Medulla oblongata (tissue), 1 donor: ENCODE measurements around the gene KLK13.

ENCODE experiments used
- DNase-seq: peaks from one replicate; pipeline ENCODE4 v3.0.0-alpha.2; 2015; ENCODE audit errors: extremely low spot score

KLK13 gene, protein sequence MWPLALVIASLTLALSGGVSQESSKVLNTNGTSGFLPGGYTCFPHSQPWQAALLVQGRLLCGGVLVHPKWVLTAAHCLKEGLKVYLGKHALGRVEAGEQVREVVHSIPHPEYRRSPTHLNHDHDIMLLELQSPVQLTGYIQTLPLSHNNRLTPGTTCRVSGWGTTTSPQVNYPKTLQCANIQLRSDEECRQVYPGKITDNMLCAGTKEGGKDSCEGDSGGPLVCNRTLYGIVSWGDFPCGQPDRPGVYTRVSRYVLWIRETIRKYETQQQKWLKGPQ

DNA sequence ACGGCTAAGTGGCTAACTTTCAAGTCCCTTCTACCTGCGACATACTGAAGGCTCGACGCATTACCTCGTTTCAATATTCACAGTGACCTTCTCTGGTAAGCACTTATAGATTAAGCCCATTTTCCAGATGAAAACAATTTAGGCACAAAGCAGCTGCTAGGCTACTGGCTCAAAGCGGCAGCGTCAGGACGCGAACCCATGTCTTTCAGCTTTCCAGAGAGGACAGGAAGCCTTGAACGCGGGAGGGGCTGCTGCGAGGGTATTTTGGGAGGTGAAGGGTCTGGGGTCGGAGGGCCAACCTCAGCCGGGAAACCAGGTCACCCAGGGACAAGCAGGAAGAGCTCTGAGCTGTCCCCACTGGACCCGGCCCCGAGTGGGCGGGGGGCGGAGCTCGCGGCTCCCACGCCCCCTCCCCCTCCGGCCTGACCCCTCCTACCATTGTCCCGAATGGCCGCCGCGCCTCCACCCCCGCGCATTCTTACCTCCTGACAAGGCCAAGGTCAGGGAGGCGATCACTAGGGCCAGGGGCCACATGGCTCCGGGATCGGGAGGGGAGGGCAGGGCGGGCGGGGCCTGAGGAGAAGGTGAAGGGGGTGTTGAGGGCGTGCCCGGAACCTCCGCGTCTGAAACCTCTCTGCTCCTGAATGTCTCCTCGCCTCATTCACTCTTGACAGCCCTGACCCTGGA is at the start of gene KLK13:
KLK13 (minus strand) TSS at position 559 of the 687 bp plus-strand sequence; CDS start at position 534, 25 bp downstream.
- no peak for DNase-seq

DNA sequence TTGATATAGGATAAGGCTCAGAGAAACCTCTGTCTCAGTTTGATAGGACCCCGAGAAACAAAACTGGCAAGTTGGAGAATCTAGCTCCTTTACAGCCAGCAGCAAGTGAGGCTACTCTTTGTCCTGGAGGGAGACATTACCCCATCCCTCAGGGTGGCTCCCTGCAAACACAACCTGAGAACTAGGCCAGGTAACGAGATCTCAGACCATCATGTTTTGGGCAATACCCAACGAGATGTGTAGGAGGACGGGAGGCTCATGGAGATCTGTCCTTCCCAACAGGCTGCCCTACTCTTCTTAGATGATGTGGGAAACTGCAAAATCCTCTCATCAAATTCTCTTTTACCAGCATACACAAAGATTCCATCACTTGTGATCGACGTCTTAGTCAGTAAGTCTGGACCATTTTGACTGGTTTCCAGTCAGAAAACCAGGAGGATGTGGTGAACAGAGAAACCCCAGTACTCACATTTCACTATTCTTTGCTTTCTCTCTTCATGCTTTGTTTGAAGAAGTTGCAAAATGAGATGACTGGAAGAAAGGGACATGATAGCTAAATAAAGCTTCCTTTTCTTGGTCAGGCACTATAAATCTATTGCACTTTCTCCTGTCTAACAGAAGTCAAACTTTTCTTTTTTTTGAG is 49.3 kb upstream of the KLK13 start:
- DNase-seq, result peak; percentile 24

DNA sequence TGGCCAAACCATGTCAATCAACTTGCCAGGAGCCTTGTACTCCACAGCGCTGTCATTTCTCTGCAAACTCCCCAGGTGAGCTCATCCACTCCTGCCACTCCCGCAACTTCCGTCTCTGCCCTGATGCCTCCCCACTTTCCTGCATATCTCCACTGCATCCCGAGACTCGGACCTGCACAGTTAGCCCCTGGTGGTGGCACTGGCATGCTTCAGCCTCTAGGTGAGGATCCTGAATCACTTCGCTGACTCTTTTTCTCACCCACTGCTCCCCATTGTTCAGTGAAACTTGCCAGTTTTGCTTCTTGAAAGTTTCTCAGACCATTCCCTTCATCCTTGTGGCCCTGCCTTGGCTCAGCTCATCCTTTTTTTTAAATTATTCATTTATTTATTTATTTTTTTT is 46.7 kb upstream of the KLK13 start:
- no peak for DNase-seq

DNA sequence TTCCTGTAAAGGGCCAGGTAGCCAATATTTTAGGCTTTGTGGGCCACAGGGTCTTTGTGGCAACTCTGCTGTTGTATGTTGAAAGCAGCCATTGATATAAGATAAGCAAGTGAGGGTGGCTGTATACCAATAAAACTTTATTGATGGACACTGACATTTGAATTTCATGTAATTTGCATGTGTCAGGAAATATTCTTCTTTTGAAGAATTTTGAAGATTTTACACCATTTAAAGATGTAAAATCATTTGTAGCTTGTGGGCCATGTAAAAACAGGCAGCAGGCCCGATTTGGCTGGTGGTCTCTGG is 45.7 kb upstream of the KLK13 start:
- no peak for DNase-seq

DNA sequence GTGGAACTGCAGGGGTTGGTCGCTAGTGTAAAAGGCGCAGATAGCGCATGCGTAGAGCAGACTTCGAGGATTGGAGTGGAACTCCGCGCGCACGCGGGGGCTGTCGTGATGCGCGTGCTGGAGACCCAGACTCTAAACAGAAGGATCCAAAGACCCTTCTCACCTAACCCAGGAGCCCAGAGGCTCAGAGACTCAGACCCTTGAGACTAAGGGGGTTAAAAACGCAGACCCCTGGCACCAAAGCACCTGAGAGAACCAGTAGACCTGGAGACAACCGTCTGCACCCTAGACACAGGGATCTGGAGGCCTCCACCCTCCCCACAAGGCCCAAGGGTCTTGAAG is 43.9 kb upstream of the KLK13 start:
- DNase-seq, result no peak

DNA sequence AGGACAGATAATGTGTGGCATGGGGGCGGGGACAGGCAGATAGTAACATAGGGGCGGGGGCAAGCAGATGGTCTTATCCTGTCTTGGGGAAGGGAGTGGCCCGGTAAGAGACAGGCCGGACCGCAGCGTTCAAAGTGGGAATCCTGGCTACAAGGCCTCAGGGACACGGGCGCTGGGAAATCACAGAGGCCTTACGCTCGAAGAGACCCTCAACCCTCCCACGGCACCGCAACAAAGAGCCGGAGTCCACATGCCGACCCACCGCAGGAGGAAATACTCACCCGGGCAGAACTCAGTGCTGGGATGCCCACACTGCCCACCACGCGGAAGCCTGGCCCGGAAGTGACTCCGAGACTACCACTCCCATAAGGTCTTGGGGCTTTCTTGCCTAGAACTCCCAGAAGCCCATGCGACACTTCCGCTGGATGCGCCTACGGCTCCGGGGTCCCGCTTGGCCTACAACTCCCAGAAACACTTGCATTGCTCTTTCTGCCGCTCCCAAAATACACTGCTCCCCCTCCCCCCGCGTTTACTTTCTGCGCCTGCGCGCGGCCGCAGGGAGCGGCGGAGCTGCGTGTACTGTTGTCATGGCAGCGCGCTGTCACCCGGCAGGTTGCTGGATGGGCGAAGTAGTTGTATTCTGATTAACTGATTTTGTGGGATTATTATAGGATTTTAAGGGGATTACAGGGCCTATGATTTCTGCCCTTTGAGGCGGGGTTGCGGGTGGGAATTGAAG is 43.3 kb upstream of the KLK13 start, which contains the start of gene CTU1:
CTU1 (minus strand) TSS at position 344 of the 739 bp plus-strand sequence. CDS start 3,840 bp downstream, outside the sequence.
- DNase-seq, result peak; percentile 100

DNA sequence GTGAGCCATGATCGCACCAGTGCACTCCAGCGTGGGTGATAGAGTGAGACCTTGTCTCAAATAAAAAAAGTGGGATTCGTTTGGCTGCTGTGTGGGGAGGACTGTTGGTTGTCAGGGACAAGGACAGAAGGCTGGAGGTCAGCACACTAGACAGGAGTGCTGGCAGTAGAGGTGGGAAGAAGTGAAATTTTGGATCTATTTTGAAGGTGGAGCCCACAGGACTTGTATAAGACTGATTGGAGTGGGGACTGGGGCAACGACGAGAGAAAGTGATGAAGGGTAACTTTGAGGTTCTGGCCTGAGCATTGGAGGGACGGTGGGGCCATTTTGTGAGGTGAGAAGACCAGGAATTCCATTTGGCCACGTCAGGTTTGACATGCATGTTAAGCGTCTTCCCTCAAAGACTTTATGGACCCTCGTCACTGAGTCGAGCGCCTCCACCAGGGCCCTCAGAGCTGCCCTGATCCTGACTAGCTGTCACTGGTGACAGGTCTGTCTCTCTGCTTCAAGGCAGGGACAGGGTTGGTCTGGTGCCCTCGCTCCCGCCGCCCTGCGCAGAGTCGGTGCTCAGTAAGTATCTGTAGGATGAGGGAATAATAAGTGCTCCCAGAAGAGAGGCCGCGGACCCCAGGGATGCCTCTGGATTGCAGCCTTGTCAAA is 42.6 kb upstream of the KLK13 start:
- DNase-seq, result no peak

DNA sequence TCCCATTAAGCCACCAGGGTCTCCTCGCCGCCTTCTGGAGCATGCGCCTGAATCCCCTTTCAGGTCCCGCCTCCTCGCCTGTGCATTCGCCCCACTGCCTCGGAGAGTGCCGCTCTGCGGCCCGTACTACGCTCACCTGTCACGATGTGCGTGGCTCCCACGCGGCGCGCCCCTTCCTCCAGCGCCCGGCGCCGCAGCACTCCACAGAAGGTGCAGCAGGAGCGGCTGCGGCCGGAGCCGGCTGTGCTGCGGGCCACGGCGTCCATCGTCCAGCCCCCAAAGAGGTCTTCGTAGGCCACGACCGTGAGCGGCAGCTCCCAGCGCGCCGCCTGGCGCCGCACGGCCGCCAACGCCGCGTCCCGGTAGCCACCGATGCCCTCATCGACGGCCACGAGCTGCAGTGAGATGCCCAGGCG is 39.0 kb upstream of the KLK13 start:
- DNase-seq, result no peak

DNA sequence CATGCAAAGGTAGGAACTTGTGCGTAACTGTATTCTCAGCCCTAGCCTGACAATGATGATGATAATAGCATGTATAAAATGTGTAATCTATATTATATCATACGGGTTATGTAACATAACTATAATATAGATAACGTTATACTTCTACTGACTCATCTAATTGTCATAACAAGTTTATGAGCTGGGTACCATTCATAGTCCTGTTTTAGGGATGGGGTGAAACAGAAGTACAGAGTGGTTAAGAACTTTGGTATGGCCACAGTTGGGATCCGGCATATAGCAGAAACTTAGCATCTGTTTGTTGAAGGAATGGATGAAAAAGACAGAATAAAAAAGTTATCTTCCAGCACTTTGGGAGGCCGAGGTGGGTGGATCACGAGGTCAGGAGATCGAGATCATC is 38.1 kb upstream of the KLK13 start:
- no peak for DNase-seq

DNA sequence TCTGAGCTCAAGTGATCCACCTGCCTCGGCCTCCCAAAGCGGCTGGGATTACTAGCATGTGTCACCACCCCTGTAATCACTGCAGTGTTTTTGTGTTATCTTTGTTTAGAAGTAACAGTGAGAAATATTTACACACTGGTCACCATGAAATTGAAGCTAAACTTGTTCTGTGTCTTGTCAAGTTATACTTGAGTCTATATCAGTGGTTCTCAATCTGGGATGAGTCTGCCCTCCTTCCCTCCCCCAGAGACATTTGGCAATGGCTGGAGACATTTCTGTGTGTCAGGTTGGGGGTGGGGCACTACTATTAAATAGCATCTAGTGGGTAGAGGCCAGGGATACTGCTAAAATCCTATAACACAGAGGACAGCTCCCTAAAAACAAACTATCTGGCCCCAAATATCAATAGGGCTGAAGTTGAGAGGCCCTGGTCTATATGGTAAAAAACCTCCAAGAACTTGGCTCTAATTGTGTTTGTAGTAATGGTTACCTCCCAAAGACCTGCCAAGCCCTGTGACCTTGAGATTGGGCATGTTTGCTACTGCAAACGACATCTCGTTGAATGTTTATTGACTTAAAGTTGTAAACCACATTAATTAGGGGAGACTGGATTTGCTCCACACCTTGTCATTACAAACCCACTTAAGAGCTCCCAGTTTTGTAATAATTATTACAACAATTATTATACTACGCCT is 36.4 kb upstream of the KLK13 start:
- DNase-seq, result no peak

DNA sequence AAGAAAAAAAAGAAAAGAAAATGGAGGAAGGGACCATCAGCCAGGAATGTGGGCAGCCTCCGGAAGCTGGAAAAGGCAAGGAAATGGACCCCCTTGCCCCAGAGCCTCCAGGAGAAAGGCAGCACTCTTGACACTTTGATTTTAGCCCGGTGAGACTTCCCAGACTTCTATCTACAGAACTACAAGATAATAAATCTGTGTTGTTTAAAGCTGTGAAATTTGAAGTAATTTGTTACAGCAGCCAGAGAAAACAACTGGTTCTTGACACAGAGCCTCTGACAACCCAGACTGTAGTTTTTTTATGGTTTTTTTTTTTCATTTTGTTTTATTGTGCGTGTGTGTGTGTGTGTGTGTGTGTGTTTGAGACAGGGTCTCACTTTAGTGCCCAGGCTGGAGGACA is 35.7 kb upstream of the KLK13 start:
- DNase-seq, result no peak

DNA sequence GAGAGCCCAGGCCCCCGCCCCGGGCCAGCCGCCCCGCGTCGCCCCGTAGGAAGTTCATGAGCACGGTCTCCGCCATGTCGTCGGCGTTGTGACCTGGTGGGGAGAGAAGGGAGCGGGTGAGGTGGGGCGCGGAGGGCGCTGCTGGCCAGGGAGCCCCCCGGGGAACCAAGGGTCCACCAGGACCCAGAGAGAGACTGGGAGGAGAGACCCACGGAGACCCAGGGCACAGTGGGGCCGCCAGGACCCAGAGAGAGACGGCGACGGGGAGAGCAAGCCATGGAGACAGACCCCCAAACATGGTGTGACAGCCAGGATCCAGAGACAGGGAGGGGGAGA is 34.1 kb upstream of the KLK13 start:
- no peak for DNase-seq

DNA sequence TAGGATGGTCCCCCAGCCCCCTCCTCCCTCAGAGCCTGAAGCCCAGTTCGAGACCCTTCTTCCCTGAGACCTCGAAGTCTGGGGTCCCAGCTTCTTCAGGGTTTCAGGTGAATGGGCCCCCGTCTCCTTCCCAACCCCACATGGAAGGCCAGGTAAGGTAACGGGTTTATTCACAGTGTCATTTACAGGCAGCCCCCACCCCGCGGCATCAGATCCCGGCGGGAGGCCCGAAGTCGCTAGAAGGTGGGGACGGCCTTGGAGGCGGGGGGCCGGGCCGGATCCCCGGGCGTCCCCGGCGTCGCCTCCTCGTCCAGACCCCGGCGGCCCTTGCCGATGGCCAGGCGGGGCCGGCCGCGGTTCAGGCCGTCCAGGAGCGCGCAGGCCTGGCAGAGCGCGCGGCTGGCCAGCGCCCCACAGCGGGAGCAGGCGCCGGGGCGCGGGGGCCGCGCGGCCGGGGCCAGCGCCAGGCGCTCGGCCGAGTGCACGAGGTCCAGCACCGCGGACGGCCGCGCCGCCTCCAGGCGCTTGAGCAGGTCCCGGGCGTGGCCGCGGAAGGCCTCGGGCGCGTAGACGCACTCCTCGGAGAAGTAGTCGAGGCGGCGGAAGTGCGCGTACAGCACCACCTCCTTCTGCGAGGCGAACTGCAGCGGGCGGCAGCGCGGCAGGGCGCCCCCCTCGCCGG is 33.6 kb upstream of the KLK13 start:
- no peak for DNase-seq

DNA sequence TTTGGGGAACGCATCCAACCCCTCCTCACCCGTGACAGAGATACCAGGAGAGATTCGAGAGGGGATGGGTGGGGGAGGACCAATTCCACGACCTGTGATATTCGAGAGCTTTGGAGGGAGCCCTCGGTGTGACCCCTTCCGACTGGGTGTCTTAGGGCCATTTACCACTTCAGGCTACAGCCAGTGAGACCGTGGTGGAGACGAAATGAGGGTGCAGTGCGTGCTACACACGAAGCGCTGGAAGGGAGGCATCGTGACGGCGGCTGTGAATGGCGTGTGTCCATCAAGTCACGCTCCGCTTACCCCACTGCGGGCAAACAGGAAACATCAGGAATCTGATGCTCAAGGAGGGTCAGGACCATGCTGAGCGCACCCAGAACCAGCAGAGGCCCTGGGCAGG is 32.9 kb upstream of the KLK13 start:
- no peak for DNase-seq

DNA sequence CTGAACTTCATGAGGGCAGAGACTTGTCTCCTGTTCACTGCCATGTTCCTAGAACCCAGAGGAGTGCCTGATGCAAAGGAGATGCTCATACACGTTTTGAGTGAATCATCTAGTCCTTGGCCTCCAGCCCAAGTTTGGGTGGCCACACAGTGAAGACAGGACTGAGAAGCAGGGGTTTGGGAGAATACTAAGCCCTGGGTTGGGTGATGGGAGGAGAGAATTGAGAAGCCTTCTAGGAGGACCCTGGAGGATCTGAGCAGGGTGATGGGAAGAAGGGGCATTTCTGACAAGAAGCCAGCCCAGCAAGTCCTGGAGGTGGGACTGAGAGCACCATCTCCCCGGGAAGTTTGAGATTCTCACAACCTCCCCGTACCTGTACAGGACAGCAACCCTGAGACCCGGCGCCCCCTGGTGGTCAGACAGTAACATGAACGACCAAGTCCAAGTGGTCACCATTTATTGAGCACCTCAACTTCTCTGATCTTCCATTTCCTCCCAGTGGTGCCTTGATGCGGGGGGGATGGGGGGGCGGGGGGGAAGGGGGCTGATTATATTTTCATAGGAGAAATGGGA is 32.4 kb upstream of the KLK13 start:
- DNase-seq, result peak; percentile 33

DNA sequence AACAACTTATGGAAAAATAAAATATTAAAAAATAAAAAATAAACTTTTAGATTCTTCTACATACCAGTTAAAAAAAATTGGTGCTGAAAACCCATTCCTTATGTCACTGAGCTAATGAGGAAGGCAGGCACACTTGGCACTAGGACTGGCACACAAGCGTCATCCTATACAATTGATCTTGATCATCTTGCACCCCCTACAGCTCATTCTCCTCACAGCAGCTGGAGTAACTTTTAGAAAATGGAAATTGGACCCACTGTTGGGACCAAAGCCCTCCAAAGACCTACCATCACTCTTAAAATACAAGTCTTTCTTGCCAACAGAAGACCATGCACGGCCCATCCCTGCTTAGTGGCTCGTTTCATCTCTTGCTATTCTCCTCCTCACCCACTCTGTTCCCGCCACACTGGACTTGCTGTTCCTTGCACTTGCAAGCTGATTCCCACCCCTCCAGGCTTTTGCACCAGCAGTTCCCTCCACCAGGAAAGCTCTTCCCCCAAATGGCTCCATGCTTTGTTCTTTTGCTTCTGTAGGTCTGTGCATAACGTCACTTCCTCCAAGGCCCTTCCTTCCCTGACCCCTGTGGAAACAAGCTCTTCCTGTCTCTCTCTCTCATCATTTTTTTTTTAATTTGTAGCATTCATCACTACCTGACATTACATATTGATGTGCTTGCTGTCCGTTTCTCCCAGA is 31.7 kb upstream of the KLK13 start:
- no peak for DNase-seq

DNA sequence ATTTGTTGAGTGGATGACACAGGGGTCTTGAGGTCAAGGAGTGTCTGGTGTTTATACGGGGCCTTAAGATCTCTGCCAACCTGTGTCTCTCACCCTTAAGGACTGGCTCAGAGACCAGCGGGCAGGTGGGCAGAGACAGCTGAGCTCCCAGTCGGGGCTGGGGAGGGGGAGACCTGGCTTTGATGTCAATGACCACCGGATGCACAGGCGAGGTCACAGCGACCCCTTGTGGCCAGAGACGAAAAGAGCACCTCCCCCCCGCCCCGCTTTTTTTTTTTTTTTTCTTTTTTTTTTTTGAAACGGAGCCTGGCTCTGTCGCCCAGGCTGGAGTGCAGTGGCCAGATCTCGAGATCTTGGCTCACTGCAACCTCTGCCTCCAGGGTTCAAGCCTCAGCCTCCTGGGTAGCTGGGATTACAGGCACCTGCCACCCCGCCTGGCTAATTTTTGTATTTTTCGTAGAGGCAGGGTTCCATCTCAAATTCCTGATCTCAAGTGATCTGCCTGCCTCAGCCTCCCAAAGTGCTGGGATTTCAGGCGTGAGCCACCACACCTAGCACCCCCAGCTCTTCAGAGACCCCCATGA is 29.9 kb upstream of the KLK13 start:
- DNase-seq, result peak; percentile 11

DNA sequence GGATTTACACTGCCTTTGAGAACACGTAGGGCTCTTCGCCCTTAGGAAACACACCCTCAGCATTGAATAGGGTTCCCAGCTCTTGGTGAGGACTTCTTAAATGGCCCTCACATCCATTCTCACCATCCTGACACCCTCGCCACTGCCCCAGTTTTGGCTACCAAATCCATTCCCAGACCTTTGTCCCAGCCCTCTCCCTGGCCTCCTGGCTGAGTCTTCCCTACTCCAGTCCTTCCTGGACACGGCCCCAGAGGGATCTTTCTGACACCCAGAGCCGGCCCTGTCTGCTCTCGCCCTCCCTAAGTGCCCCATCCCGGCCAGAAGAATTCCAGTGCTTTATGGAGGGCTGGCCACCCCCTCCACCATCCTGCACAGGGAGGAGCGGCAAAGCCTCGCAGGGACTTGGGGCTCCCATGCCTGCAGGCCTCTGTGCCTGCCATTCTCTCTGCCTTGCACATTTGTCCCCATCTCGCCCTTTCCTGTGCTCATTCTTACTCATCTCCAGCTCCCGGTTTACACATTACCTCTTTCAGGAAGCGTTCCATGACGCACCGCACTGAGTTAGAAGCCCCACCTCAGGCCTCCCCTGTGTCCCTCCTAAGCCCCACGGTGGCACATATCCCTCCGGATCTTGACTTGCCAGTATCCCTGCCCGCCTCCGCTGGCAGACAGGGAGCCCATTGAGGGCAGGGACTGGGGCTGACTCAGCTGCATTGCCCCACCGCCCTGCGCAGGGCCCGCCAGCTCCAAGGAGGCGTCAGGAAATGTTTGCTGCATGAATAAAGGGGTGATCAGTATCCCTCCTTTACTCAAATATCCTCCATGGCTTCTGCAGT is 28.8 kb upstream of the KLK13 start:
- DNase-seq, result no peak

DNA sequence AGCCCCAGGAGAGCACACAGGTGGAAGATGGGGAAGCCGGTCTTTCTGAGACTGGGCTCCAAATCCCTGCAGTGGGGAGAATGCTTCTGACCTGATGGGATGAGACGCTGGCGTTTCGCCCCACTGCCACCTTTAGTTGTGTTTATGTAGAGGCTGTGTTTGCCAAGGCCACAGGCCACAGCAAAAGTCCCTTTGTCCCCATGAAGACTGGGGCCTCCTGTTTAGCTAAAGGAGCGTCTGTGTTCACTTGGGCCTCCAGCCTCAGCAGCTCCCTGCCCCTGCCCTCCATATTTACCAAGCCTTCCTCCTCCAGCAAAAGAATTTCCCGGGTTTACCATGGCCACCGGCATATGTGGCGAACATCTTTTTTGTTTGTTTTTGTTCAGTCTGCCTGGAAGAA is 28.2 kb upstream of the KLK13 start:
- peak; percentile 14 for DNase-seq
